PC-9 (cell line): ENCODE measurements around the gene KLHL18. TPM values are rescaled to one million over a fixed set of nuclear protein-coding genes. Genes with fewer than 3 reads are reported as not detected.

Experiments used
- BruUV-seq: library from RNA; stranded (reverse); fragments of 400-500 nt; replicated peaks from 2 replicates; lab custom pipeline; 2021; lab: Mats Ljungman, UMichigan
- CTCF ChIA-PET: fragments of 300-600 bp; sonication (Branson Sonifier 250); formaldehyde crosslinking; loops from one replicate; lab custom pipeline; 2022; ENCODE audit warnings: antibody characterized with exemption; lab: Charles Lee
- POLR2A ChIA-PET: fragments of 300-600 bp; sonication (Branson Sonifier 250); formaldehyde crosslinking; loops from one replicate; lab custom pipeline; 2022; ENCODE audit warnings: antibody characterized with exemption; ENCODE audit not compliant: unreplicated experiment; lab: Charles Lee
- DNase-seq, 2 experiments: peaks; one replicate each; pipeline versions ENCODE4 v3.0.0 to v3.0.0-alpha.2; 2015 to 2022; ENCODE audit warnings: mixed read lengths in 1 of 2
- H2AFZ ChIP-seq: fragments of 200-600 bp; sonication (generic); 2 replicates; pipeline ENCODE4 v1.8.1; 2017; ENCODE audit warnings: antibody characterized with exemption
- H3F3A ChIP-seq: fragments of 200-600 bp; sonication (generic); 2 replicates; pipeline ENCODE4 v1.8.1; 2017; ENCODE audit warnings: antibody characterized with exemption, mild to moderate bottlenecking, low read depth; ENCODE audit not compliant: insufficient read depth
- H3K27ac ChIP-seq: fragments of 200-600 bp; sonication (generic); 2 replicates; pipeline ENCODE4 v1.6.1; 2016; ENCODE audit warnings: mixed run types
- H3K27me3 ChIP-seq: fragments of 200-600 bp; sonication (generic); 2 replicates; pipeline ENCODE4 v1.6.1; 2016; ENCODE audit warnings: low read depth, mixed run types; ENCODE audit not compliant: insufficient read depth
- H3K36me3 ChIP-seq: fragments of 200-600 bp; sonication (generic); 2 replicates; pipeline ENCODE4 v1.6.1; 2016; ENCODE audit warnings: low read depth, mixed run types
- H3K4me1 ChIP-seq: fragments of 200-600 bp; sonication (generic); replicated peaks from 2 replicates; pipeline ENCODE4 v1.6.1; 2016; ENCODE audit warnings: mixed run types; ENCODE audit not compliant: insufficient read depth
- H3K4me2 ChIP-seq: fragments of 200-600 bp; sonication (generic); 2 replicates; pipeline ENCODE4 v1.6.1; 2017; ENCODE audit warnings: mixed run types
- H3K4me3 ChIP-seq: fragments of 200-600 bp; sonication (generic); 2 replicates; pipeline ENCODE4 v1.6.1; 2016; ENCODE audit warnings: mixed run types
- H3K79me2 ChIP-seq: fragments of 200-600 bp; sonication (generic); 2 replicates; pipeline ENCODE4 v1.6.1; 2017; ENCODE audit warnings: low read depth, mixed run types
- H3K9me2 ChIP-seq: fragments of 200-600 bp; sonication (generic); 2 replicates; pipeline ENCODE4 v1.8.1; 2017; ENCODE audit warnings: mild to moderate bottlenecking; ENCODE audit not compliant: insufficient read depth
- H3K9me3 ChIP-seq: fragments of 200-600 bp; sonication (generic); 2 replicates; pipeline ENCODE4 v1.8.1; 2016; ENCODE audit warnings: low read depth; ENCODE audit not compliant: insufficient read depth
- H4K20me1 ChIP-seq: fragments of 200-600 bp; sonication (generic); 2 replicates; pipeline ENCODE4 v1.8.1; 2017; ENCODE audit not compliant: insufficient read depth
- CTCF ChIP-seq: fragments of 200-600 bp; sonication (generic); conservative IDR thresholded peaks from 2 replicates; pipeline ENCODE4 v1.6.1; 2017; ENCODE audit warnings: mixed run types, antibody characterized with exemption, mild to moderate bottlenecking, moderate library complexity
- EZH2 ChIP-seq: fragments of 200-600 bp; sonication (generic); IDR thresholded peaks from 2 replicates; pipeline ENCODE4 v1.8.0; 2017; ENCODE audit warnings: antibody characterized with exemption, low read depth
- intact Hi-C: fragments of 100-400 bp; cut with micrococcal nuclease; formaldehyde crosslinking; loops from one replicate; pipeline ENCODE4 v1.10.0; 2022; ENCODE audit not compliant: unreplicated experiment
- total RNA-seq: library from RNA; stranded (reverse); gene quantifications from 2 replicates; pipeline ENCODE4 v1.2.3, GENCODE V29; 2021

Gene KLHL18
- total RNA-seq, 1 experiment from 2014 or later = 16.0 TPM

- POLR2A ChIA-PET = interaction anchor here (0.7 kb wide), 1 partner anchor 10 kb away, joined by 3 read pairs; no protein-coding TSS in a partner anchor
Observed at GRCh38 chr3:47362701-47363100, 80.0 kb downstream of the KLHL18 start.

GRCh38 chr3:47365213-47366153 lies 82.7 kb downstream of the KLHL18 start:
- no peaks in the 10 kb centered on the region for H4K20me1 ChIP-seq
- H3K27me3 ChIP-seq = no peaks in the 10 kb centered on the region
- intact Hi-C loops = no loop called here
- H3K79me2 ChIP-seq = no peaks in the 10 kb centered on the region
- peaks cover 4% of the 10 kb centered on the region; the same call in 1 of the 2 replicates for H3F3A ChIP-seq
- H3K27ac ChIP-seq = no peak overlapping the region
- no peak overlapping the region for H3K4me2 ChIP-seq
- TF ChIP-seq EZH2 (no peak), CTCF (no peak)
- no peaks in the 10 kb centered on the region; the same call in 1 of the 2 replicates for H3K9me3 ChIP-seq
- no peak overlapping the region for H3K4me3 ChIP-seq
- CTCF ChIA-PET = no interaction called here
- H3K4me1 ChIP-seq = no peaks in the 10 kb centered on the region
- no peak for DNase-seq
- no peaks in the 10 kb centered on the region for H3K36me3 ChIP-seq
- H3K9me2 ChIP-seq = no peaks in the 10 kb centered on the region
- no peak overlapping the region for H2AFZ ChIP-seq
- no TSS peak for BruUV-seq
- POLR2A ChIA-PET = no interaction called here

More at GRCh38 chr3:47362701-47363100, 80.0 kb downstream of the KLHL18 start:
- no peaks in the 10 kb centered on the region for H3K36me3 ChIP-seq
- no peaks in the 10 kb centered on the region for H4K20me1 ChIP-seq
- H3F3A ChIP-seq = peaks cover 13% of the 10 kb centered on the region
- H3K27me3 ChIP-seq = no peaks in the 10 kb centered on the region
- no peak overlapping the region for H2AFZ ChIP-seq
- TF ChIP-seq EZH2 (no peak), CTCF (no peak)
- CTCF ChIA-PET = no interaction called here
- BruUV-seq = no TSS peak
- no peak for DNase-seq
- no peak overlapping the region for H3K4me2 ChIP-seq
- no peak overlapping the region for H3K27ac ChIP-seq
- H3K4me3 ChIP-seq = no peak overlapping the region
- H3K9me2 ChIP-seq = no peaks in the 10 kb centered on the region
- H3K79me2 ChIP-seq = no peaks in the 10 kb centered on the region
- H3K4me1 ChIP-seq = no peaks in the 10 kb centered on the region
- peaks cover 17% of the 10 kb centered on the region for H3K9me3 ChIP-seq
- intact Hi-C loops = no loop called here

GRCh38 chr3:47366833-47367232 lies 84.1 kb downstream of the KLHL18 start:
- no peak for DNase-seq
- Histone ChIP-seq H3F3A (no peaks in the 10 kb centered on the region), H3K9me3 (no peaks in the 10 kb centered on the region), H3K36me3 (no peaks in the 10 kb centered on the region), H3K27ac (no peak overlapping the region), H3K4me3 (no peak overlapping the region), H3K9me2 (no peaks in the 10 kb centered on the region), H2AFZ (no peak overlapping the region), H3K79me2 (no peaks in the 10 kb centered on the region), H4K20me1 (no peaks in the 10 kb centered on the region), H3K27me3 (no peaks in the 10 kb centered on the region), H3K4me2 (no peak overlapping the region), H3K4me1 (no peaks in the 10 kb centered on the region)
- ChIA-PET POLR2A (no interaction called here), CTCF (no interaction called here)
- intact Hi-C loops = no loop called here
- TF ChIP-seq EZH2 (no peak), CTCF (no peak)
- BruUV-seq = no TSS peak
